Kidney epithelial cell (primary cell): ENCODE measurements around the gene MRPL21. TPM values are rescaled to one million over a fixed set of nuclear protein-coding genes. Genes with fewer than 3 reads are reported as not detected.

Source experiments
- DNase-seq: peaks from one replicate; pipeline ENCODE4 v3.0.0-alpha.2; 2010; ENCODE audit warnings: low read depth
- H3K27me3 ChIP-seq: 2 replicates; pipeline ENCODE4 v1.6.0; 2011; ENCODE audit warnings: low read length; ENCODE audit not compliant: control insufficient read depth, insufficient read depth
- H3K36me3 ChIP-seq: 2 replicates; pipeline ENCODE4 v1.5.1; 2011; ENCODE audit warnings: low read length; ENCODE audit not compliant: control insufficient read depth, insufficient read depth
- H3K4me3 ChIP-seq: 2 replicates; pipeline ENCODE4 v1.5.1; 2011; ENCODE audit warnings: low read depth, mild to moderate bottlenecking, control low read depth, low read length
- CTCF ChIP-seq: IDR thresholded peaks from 2 replicates; pipeline ENCODE4 v1.5.1; 2011; ENCODE audit warnings: mild to moderate bottlenecking, moderate library complexity, low read length, control low read depth, inconsistent platforms; ENCODE audit not compliant: insufficient read depth, poor library complexity, severe bottlenecking
- total RNA-seq: library from RNA; depleted of rRNA; stranded (reverse); fragments of >200 nt; gene quantifications from 2 replicates; pipeline ENCODE4 v1.2.3, GENCODE V29; 2015

Gene MRPL21
- total RNA-seq, 1 donor from 2014 or later: 84.3 TPM

DNA sequence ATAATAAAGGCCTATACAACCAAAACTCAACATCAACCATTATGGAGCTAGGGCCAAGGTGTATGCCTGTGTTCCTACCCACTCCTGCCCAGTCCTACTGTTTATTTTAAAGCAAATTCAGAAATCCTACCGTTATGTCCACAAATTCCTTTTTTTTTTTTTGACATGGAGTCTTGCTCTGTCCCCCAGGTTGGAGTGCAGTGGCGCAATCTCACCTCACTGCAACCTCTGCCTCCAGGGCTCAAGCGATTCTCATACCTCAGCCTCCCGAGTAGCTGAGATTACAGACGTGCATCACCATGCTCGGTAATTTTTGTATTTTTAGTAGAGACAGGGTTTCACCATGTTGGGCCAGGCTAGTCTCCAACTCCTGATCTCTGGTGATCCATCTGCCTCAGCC, 58.8 kb downstream of the MRPL21 start:
- Histone ChIP-seq H3K4me3 (no peak overlapping the region), H3K27me3 (peaks cover 32% of the 10 kb centered on the region), H3K36me3 (no peaks in the 10 kb centered on the region)
- no peak for DNase-seq
- TF ChIP-seq CTCF: no peak

- no peak for DNase-seq
- H3K4me3 ChIP-seq: no peak overlapping the region
- H3K27me3 ChIP-seq: peaks cover 32% of the 10 kb centered on the region
- no peaks in the 10 kb centered on the region for H3K36me3 ChIP-seq
- TF ChIP-seq CTCF: no peak
Measured at GRCh38 chr11:68844376-68844775, 59.3 kb downstream of the MRPL21 start.

- Histone ChIP-seq H3K27me3 (peaks cover 32% of the 10 kb centered on the region), H3K36me3 (no peaks in the 10 kb centered on the region), H3K4me3 (peak overlapping the region; percentile 21)
- no peak for DNase-seq
- TF ChIP-seq CTCF: peak; percentile 61
Measured at GRCh38 chr11:68843703-68844312, 59.8 kb downstream of the MRPL21 start.

DNA sequence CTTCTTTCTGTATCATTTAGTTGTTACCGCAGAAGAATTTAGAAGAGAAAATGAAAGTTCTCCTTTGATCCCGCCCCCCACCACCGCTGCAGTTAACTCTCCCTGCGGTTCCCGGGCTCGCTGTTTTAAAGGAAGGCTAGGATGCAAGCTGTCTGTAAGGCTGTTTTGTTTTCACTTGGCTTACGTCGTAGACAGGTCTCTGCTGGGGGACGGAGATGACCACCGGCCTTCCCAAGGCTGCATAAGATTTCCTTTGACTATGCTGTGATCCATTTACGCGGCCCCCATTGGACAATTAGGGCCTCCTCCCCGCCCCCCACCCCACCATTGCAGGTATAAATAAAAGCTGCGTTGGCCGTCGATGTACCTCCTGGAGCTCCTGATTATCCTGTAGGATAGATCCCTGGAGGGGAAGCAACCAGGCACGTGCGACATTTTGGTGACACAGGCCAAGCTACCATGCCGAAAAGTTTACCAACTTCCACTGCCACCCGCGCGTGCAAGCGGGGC, 60.5 kb downstream of the MRPL21 start:
- no peak for TF ChIP-seq CTCF
- H3K4me3 ChIP-seq: peak overlapping the region; percentile 4
- DNase-seq: no peak
- H3K36me3 ChIP-seq: no peaks in the 10 kb centered on the region
- H3K27me3 ChIP-seq: peaks cover 32% of the 10 kb centered on the region

- peaks cover 32% of the 10 kb centered on the region for H3K27me3 ChIP-seq
Measured at GRCh38 chr11:68842427-68843051, 61.1 kb downstream of the MRPL21 start.

More at GRCh38 chr11:68842427-68843051, 61.1 kb downstream of the MRPL21 start:
- no peak for TF ChIP-seq CTCF
- no peak for DNase-seq
- Histone ChIP-seq H3K36me3 (no peaks in the 10 kb centered on the region), H3K4me3 (no peak overlapping the region)
